GM13976 (cell line): Measurements from ENCODE around the gene BCHE.

Experiments used
- DNase-seq: peaks from one replicate; pipeline ENCODE4 v3.0.0; 2012; ENCODE audit warnings: low spot score
- CTCF ChIP-seq: IDR thresholded peaks from 2 replicates; pipeline ENCODE4 v1.5.1; 2012; ENCODE audit warnings: borderline replicate concordance, mild to moderate bottlenecking; ENCODE audit not compliant: insufficient read depth; ENCODE audit errors: extremely low read depth, missing control alignments, control extremely low read depth
- in situ Hi-C: fragments of 300-500 bp; cut with MboI; formaldehyde crosslinking; loops from one replicate; pipeline ENCODE4 v1.12.0; 2022; ENCODE audit warnings: low sequenced_read_pairs, mixed read lengths, inconsistent platforms; ENCODE audit not compliant: unreplicated experiment

The BCHE gene

DNA sequence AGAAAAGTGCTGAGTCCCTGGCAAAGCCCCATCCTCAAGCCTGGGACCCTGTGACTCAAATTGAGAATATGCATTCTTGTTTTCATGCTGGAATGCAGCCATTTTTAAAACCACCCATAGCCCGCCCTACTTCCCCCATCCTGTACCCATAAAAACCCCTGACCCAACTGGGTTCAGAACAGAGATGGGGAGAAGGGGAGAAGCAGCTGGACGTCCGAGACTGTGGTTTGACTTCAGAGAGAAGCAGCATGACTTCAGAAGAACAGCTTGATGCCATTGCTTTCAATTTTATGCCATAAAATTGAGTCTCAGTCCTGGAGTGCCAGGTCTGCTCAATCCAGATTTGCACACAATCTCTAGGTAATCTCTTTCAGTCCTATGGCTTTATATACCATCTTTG lies 78.2 kb downstream of the BCHE start:
- in situ Hi-C loops, result no loop called here
- no peak for DNase-seq
- no peak for TF ChIP-seq CTCF

DNA sequence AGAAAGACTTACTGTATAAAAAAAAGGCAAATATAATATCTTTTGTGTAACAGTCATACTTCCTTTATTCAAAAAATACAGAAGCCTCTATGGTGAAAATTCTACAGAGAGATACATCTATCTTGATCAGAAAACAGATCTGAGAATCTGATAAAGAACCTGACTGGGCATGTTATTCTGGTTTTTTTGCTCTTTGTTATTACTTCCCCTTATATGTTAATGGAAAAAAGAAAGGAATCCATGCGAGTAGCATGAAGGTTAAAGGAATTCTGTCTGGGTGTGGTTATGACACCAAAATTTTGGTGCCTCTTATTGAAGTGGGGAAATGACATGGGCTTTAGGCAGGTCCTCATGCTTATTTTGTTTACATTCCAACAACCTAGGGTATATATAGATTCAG lies 81.7 kb downstream of the BCHE start:
- in situ Hi-C loops, result no loop called here
- no peak for DNase-seq
- TF ChIP-seq CTCF, result no peak

DNA sequence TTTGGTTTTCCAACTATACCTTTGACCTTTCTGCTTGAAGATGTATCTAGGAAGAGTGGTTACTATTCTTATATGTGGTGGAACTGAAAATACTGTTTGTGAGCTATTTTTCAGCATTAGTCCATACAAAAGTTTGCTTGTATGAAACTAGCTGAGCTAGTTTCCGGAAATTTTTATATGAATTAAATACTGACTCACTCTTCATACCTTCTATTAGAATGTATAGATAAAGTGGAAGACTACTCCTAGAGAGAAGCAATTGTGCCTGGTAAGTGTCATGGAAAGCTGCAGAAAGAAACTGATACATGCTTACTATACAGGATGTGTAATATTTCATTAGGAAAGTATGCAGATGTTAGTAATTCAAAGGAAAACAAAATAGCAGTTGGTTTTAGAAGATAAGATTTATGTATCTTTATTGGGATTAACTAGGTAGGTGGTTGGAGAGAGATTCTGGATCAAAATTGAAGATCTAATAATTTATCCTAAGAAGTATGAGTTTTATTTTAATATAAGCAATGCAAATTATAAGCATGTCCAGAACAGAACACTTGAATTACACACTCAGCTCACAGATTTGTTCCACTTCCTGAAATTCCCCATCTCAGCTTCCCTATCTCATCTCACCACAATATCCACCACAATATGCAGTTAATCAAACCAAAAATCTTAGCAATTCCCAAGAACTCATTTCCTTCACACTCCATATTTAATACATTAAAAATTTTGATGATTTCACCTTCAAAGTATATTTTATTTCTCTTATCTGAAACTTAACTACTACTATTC lies 82.8 kb downstream of the BCHE start:
- in situ Hi-C loops, result no loop called here
- no peak for TF ChIP-seq CTCF
- DNase-seq, result no peak

- in situ Hi-C loops, result no loop called here
- TF ChIP-seq CTCF, result no peak
- DNase-seq, result no peak
These were observed 83.7 kb downstream of the BCHE start for GRCh38 chr3:165753560-165753959.

DNA sequence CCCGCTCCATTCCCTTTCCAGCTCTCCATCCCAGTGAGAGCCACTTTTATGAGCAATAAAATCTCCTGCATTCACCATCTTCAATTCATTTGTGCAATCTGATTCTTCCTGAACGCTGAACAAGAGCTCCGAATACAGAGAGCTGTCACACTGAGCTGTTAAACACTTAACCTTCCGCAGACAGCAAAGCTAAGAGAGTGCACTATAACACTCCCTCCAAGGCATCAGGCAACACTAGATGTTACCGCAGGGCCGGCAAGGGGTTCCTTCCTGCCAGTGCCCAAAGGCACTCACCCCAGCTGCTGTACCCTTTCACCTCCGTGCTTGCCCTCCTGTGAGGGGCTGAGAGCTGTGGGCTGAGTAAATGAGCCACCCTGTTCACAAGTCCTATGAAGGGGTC lies 85.6 kb downstream of the BCHE start:
- DNase-seq, result no peak
- in situ Hi-C loops, result no loop called here
- TF ChIP-seq CTCF, result no peak

DNA sequence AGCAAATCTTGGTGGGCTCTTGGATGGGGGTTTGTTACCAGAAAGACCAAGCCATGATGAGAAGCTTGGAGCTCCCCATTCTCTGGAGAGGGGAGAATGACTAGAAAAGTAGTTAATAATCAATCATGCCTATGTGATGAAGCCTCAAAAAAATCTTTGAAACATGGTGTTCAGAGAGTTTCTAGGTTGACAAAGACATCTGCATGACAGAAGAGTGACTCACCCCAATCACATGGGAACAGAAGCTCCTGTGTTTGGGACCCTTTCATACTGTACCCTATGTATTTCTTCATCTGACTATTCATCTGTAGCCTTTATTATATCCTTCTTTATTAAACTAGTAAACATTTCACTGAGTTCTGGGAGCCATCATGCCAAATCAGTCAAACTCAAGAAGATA lies 87.4 kb downstream of the BCHE start:
- in situ Hi-C loops, result no loop called here
- no peak for DNase-seq
- no peak for TF ChIP-seq CTCF
